Measurements from ENCODE around the gene C3orf85. TPM values are rescaled to one million over a fixed set of nuclear protein-coding genes. Genes with fewer than 3 reads are reported as not detected.

C3orf85 gene
- polyA plus RNA-seq, 1 donor (not counting 4 experiments of a cell fraction or from before 2014, with no cell fraction given), result not detected

DNA sequence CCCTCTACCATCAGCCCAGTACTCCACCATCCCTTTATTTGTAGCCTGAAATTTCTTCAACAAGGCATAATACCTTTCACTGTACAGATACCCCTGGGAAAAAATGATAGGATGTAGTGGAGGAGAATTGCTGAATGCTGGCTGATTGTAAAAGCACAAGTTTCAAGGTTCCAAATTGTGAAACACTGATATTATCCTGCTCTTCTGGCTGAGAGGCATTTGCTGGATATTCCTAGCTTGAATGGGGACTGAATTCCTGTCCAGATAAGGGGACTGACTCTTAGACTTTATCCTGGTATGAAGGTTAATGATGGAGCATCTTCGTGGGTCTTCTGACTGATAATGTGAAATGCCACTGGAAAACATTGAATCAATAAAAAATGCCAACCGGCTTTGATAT lies 9.0 kb upstream of the C3orf85 start:
- Histone ChIP-seq H3K9me1 (ENCODE audit: control insufficient read depth, extremely low read depth, insufficient read depth, low read length) (no peaks in the 10 kb centered on the region), H3K9me3 (ENCODE audit: control insufficient read depth, low read depth, low read length) (no peaks in the 10 kb centered on the region), H3K36me3 (ENCODE audit: control insufficient read depth in 2 of 2, extremely low read depth in 1 of 2, insufficient read depth in 2 of 2, low read length in 2 of 2) (no peaks in the 10 kb centered on the region), H3K9ac (ENCODE audit: control insufficient read depth, extremely low read depth, insufficient read depth, low read length) (no peak overlapping the region), H3K4me1 (ENCODE audit: control insufficient read depth, extremely low read depth, insufficient read depth, low read length) (no peaks in the 10 kb centered on the region), H3K79me2 (ENCODE audit: control insufficient read depth, insufficient read depth, low read length) (no peaks in the 10 kb centered on the region), H2AFZ (ENCODE audit: control insufficient read depth, low read length) (no peak overlapping the region), H3K4me2 (ENCODE audit: control insufficient read depth, extremely low read depth, insufficient read depth, low read depth, low read length) (no peak overlapping the region), H3K27ac (ENCODE audit: control insufficient read depth, insufficient read depth, low read length) (no peak overlapping the region), H3K27me3 (ENCODE audit: control insufficient read depth, extremely low read depth, insufficient read depth, low read length) (no peaks in the 10 kb centered on the region), H4K20me1 (ENCODE audit: control insufficient read depth, extremely low read depth, insufficient read depth, low read length) (no peaks in the 10 kb centered on the region), H3K4me3 (ENCODE audit: control insufficient read depth in 2 of 3, extremely low read depth in 1 of 3, insufficient read depth in 2 of 3, low read depth in 1 of 3, low read length in 3 of 3) (no peak overlapping the region)
- no peak for DNase-seq (ENCODE audit: low read depth, low spot score)
- FAIRE-seq, result no peak
- TF ChIP-seq EZH2 (IDR thresholded peaks at IDR 0.05; ENCODE audit: low read length), result no peak
- TF ChIP-seq, protein P1, sequence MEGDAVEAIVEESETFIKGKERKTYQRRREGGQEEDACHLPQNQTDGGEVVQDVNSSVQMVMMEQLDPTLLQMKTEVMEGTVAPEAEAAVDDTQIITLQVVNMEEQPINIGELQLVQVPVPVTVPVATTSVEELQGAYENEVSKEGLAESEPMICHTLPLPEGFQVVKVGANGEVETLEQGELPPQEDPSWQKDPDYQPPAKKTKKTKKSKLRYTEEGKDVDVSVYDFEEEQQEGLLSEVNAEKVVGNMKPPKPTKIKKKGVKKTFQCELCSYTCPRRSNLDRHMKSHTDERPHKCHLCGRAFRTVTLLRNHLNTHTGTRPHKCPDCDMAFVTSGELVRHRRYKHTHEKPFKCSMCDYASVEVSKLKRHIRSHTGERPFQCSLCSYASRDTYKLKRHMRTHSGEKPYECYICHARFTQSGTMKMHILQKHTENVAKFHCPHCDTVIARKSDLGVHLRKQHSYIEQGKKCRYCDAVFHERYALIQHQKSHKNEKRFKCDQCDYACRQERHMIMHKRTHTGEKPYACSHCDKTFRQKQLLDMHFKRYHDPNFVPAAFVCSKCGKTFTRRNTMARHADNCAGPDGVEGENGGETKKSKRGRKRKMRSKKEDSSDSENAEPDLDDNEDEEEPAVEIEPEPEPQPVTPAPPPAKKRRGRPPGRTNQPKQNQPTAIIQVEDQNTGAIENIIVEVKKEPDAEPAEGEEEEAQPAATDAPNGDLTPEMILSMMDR (optimal IDR thresholded peaks at IDR 0.05 in 1 of 3, IDR thresholded peaks at IDR 0.05 in 1 of 3, conservative IDR thresholded peaks at IDR 0.05 in 1 of 3; ENCODE audit: extremely low read depth in 1 of 3, insufficient read depth in 2 of 3, low read length in 3 of 3), result no peak
- dilution Hi-C loops (cut with MboI; ENCODE audit: extremely low pct_ligation_motif_present, low sequenced_read_pairs), result no loop called here

DNA sequence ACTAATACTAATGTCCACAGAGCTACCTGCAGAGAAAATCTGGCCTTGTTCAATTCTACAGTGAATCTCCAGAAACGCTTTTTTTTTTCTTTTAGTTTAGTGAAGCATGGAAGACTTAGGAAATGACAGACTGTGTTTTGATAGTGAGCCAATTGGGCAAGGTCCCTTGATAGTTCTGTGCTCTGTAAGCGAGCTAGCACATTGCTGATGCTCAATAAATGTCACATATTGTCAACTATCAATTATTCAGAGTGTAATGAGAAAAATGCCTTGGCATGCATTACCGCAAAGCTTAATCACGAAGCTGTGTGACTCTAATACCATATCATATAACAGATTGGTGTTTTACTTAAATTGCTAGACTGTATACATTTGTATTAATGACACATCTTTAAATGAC lies 5.2 kb upstream of the C3orf85 start:
- DNase-seq (ENCODE audit: low read depth, low spot score) (no peak), FAIRE-seq (no peak)
- Histone ChIP-seq H3K4me2 (ENCODE audit: control insufficient read depth, extremely low read depth, insufficient read depth, low read depth, low read length) (no peak overlapping the region), H4K20me1 (ENCODE audit: control insufficient read depth, extremely low read depth, insufficient read depth, low read length) (no peaks in the 10 kb centered on the region), H3K79me2 (ENCODE audit: control insufficient read depth, insufficient read depth, low read length) (no peaks in the 10 kb centered on the region), H3K9ac (ENCODE audit: control insufficient read depth, extremely low read depth, insufficient read depth, low read length) (no peak overlapping the region), H2AFZ (ENCODE audit: control insufficient read depth, low read length) (no peak overlapping the region), H3K4me3 (ENCODE audit: control insufficient read depth in 2 of 3, extremely low read depth in 1 of 3, insufficient read depth in 2 of 3, low read depth in 1 of 3, low read length in 3 of 3) (no peak overlapping the region), H3K27ac (ENCODE audit: control insufficient read depth, insufficient read depth, low read length) (no peak overlapping the region), H3K9me1 (ENCODE audit: control insufficient read depth, extremely low read depth, insufficient read depth, low read length) (no peaks in the 10 kb centered on the region), H3K27me3 (ENCODE audit: control insufficient read depth, extremely low read depth, insufficient read depth, low read length) (no peaks in the 10 kb centered on the region), H3K9me3 (ENCODE audit: control insufficient read depth, low read depth, low read length) (no peaks in the 10 kb centered on the region), H3K36me3 (ENCODE audit: control insufficient read depth in 2 of 2, extremely low read depth in 1 of 2, insufficient read depth in 2 of 2, low read length in 2 of 2) (no peaks in the 10 kb centered on the region), H3K4me1 (ENCODE audit: control insufficient read depth, extremely low read depth, insufficient read depth, low read length) (no peaks in the 10 kb centered on the region)
- TF ChIP-seq EZH2 (IDR thresholded peaks at IDR 0.05; ENCODE audit: low read length), result no peak
- TF ChIP-seq, protein P1 (optimal IDR thresholded peaks at IDR 0.05 in 1 of 3, IDR thresholded peaks at IDR 0.05 in 1 of 3, conservative IDR thresholded peaks at IDR 0.05 in 1 of 3; ENCODE audit: extremely low read depth in 1 of 3, insufficient read depth in 2 of 3, low read length in 3 of 3), result no peak
- dilution Hi-C loops (cut with MboI; ENCODE audit: extremely low pct_ligation_motif_present, low sequenced_read_pairs), result no loop called here
